Measurements from ENCODE around the gene INSC.

The INSC gene

GRCh38 chr11:15148169-15148568 is 33.4 kb downstream of the INSC start:
- no peak for DNase-seq

- DNase-seq = no peak
Observed at GRCh38 chr11:15149050-15149449, 34.3 kb downstream of the INSC start.

GRCh38 chr11:15150507-15150906 is 35.8 kb downstream of the INSC start:
- DNase-seq = no peak

GRCh38 chr11:15153231-15153630 is 38.5 kb downstream of the INSC start:
- DNase-seq = no peak

GRCh38 chr11:15157181-15157580 is 42.5 kb downstream of the INSC start:
- DNase-seq = no peak

GRCh38 chr11:15157606-15158137 is 42.9 kb downstream of the INSC start:
- DNase-seq = no peak

GRCh38 chr11:15158351-15159015 is 43.8 kb downstream of the INSC start:
- DNase-seq = no peak

GRCh38 chr11:15159085-15159484 is 44.4 kb downstream of the INSC start:
- no peak for DNase-seq

GRCh38 chr11:15161790-15162189 is 47.1 kb downstream of the INSC start:
- DNase-seq = no peak

GRCh38 chr11:15163136-15163535 is 48.4 kb downstream of the INSC start:
- no peak for DNase-seq

- DNase-seq = no peak
Observed at GRCh38 chr11:15166204-15166603, 51.5 kb downstream of the INSC start.

- no peak for DNase-seq
Observed at GRCh38 chr11:15169815-15170551, 55.3 kb downstream of the INSC start.

- DNase-seq = no peak
Observed at GRCh38 chr11:15170698-15171097, 56.0 kb downstream of the INSC start.

GRCh38 chr11:15171956-15172355 is 57.2 kb downstream of the INSC start:
- no peak for DNase-seq

GRCh38 chr11:15175831-15176230 is 61.1 kb downstream of the INSC start:
- DNase-seq = peak; percentile 54

- DNase-seq = no peak
Observed at GRCh38 chr11:15176646-15177163, 62.0 kb downstream of the INSC start.

GRCh38 chr11:15177491-15177890 is 62.8 kb downstream of the INSC start:
- no peak for DNase-seq

GRCh38 chr11:15178214-15178613 is 63.5 kb downstream of the INSC start:
- no peak for DNase-seq

- DNase-seq = no peak
Observed at GRCh38 chr11:15179167-15179566, 64.4 kb downstream of the INSC start.

GRCh38 chr11:15180212-15180792 is 65.6 kb downstream of the INSC start:
- DNase-seq = no peak

GRCh38 chr11:15182372-15182771 is 67.6 kb downstream of the INSC start:
- DNase-seq = no peak

- DNase-seq = peak; percentile 12
Observed at GRCh38 chr11:15185021-15185420, 70.3 kb downstream of the INSC start.

- DNase-seq = no peak
Observed at GRCh38 chr11:15186146-15186545, 71.4 kb downstream of the INSC start.

GRCh38 chr11:15189189-15189588 is 74.5 kb downstream of the INSC start:
- DNase-seq = no peak
